HFFc6 (cell line): ENCODE measurements around the gene ANO10. TPM values are rescaled to one million over a fixed set of nuclear protein-coding genes. Genes with fewer than 3 reads are reported as not detected.

ENCODE experiments used
- DNase-seq: peaks from one replicate; pipeline ENCODE4 v3.0.0-alpha.2; 2018
- H3K27ac Mint-ChIP-seq: 2 replicates; pipeline ENCODE4 v1.8.0; 2020; ENCODE audit warnings: mild to moderate bottlenecking, mixed read lengths
- H3K27me3 Mint-ChIP-seq: 2 replicates; pipeline ENCODE4 v1.8.0; 2021; ENCODE audit warnings: mild to moderate bottlenecking, moderate library complexity, mixed read lengths; ENCODE audit not compliant: insufficient read depth
- H3K36me3 Mint-ChIP-seq: 2 replicates; pipeline ENCODE4 v1.8.0; 2021; ENCODE audit warnings: low read depth, mixed read lengths
- H3K4me1 Mint-ChIP-seq: 2 replicates; pipeline ENCODE4 v1.8.0; 2020; ENCODE audit warnings: low read depth, mixed read lengths
- H3K4me3 Mint-ChIP-seq: 2 replicates; pipeline ENCODE4 v1.8.0; 2020; ENCODE audit warnings: mild to moderate bottlenecking, moderate library complexity, mixed read lengths
- H3K9me3 Mint-ChIP-seq: 2 replicates; pipeline ENCODE4 v1.8.0; 2020; ENCODE audit warnings: mild to moderate bottlenecking, mixed read lengths
- CTCF ChIP-seq: fragments of 200-600 bp; sonication (generic); IDR thresholded peaks from 2 replicates; pipeline ENCODE4 v1.5.0; 2021; ENCODE audit warnings: antibody characterized with exemption, mild to moderate bottlenecking
- total RNA-seq, 6 experiments: library from RNA; stranded (reverse); fragmentation: NEBNext Ultra II Directional; extraction: Animal tissue kit (Norgen Biotek cat#: 25700); gene quantifications; 2 replicates in 1 of 6; 3 replicates in 5 of 6; pipeline ENCODE4 v1.2.3, GENCODE V29; 2021

ANO10 gene
- total RNA-seq, 6 experiments from 2014 or later: 78.3 to 103 (median 90.8) TPM

- peak; percentile 28 for TF ChIP-seq CTCF
- no peak for DNase-seq
- Mint-ChIP-seq H3K36me3 (no peaks in the 10 kb centered on the region), H3K27me3 (no peaks in the 10 kb centered on the region), H3K27ac (no peak overlapping the region), H3K9me3 (no peaks in the 10 kb centered on the region), H3K4me1 (0 out of 2 replicates have a peak, but pooled peaks cover 10% of the 10 kb centered on the region), H3K4me3 (no peak overlapping the region)
Observed at GRCh38 chr3:43478118-43478785, 143.6 kb downstream of the ANO10 start.

GRCh38 chr3:43477600-43477999 is 144.2 kb downstream of the ANO10 start:
- no peak for TF ChIP-seq CTCF
- Mint-ChIP-seq H3K9me3 (no peaks in the 10 kb centered on the region), H3K27ac (no peak overlapping the region), H3K4me3 (no peak overlapping the region), H3K4me1 (0 out of 2 replicates have a peak, but pooled peaks cover 10% of the 10 kb centered on the region), H3K27me3 (no peaks in the 10 kb centered on the region), H3K36me3 (no peaks in the 10 kb centered on the region)
- DNase-seq: no peak

GRCh38 chr3:43473737-43474136 is 148.1 kb downstream of the ANO10 start:
- no peak for TF ChIP-seq CTCF
- H3K4me1 Mint-ChIP-seq: 0 out of 2 replicates have a peak, but pooled peaks cover 10% of the 10 kb centered on the region
- H3K4me3 Mint-ChIP-seq: no peak overlapping the region
- no peak for DNase-seq
- no peak overlapping the region for H3K27ac Mint-ChIP-seq
- H3K9me3 Mint-ChIP-seq: no peaks in the 10 kb centered on the region
- H3K36me3 Mint-ChIP-seq: no peaks in the 10 kb centered on the region
- H3K27me3 Mint-ChIP-seq: no peaks in the 10 kb centered on the region

- Mint-ChIP-seq H3K4me3 (no peak overlapping the region), H3K27ac (no peak overlapping the region), H3K36me3 (no peaks in the 10 kb centered on the region), H3K27me3 (no peaks in the 10 kb centered on the region), H3K4me1 (0 out of 2 replicates have a peak, but pooled peaks cover 6% of the 10 kb centered on the region), H3K9me3 (no peaks in the 10 kb centered on the region)
- no peak for DNase-seq
- no peak for TF ChIP-seq CTCF
Observed at GRCh38 chr3:43473244-43473643, 148.6 kb downstream of the ANO10 start.

- H3K9me3 Mint-ChIP-seq: peaks cover 10% of the 10 kb centered on the region
- no peak overlapping the region for H3K4me3 Mint-ChIP-seq
- no peak overlapping the region for H3K27ac Mint-ChIP-seq
- no peaks in the 10 kb centered on the region for H3K4me1 Mint-ChIP-seq
- no peaks in the 10 kb centered on the region for H3K27me3 Mint-ChIP-seq
- no peak for DNase-seq
- H3K36me3 Mint-ChIP-seq: peaks cover 12% of the 10 kb centered on the region
- no peak for TF ChIP-seq CTCF
Observed at GRCh38 chr3:43468133-43468532, 153.7 kb downstream of the ANO10 start.
